H9 (cell line): ENCODE measurements around the gene RERE. TPM values are rescaled to one million over a fixed set of nuclear protein-coding genes. Genes with fewer than 3 reads are reported as not detected.

Source experiments
- DNase-seq: peaks from one replicate; pipeline ENCODE4 v3.0.0-alpha.2; 2017
- H2AFZ ChIP-seq: one replicate; pipeline ENCODE4 v1.6.1; 2013; ENCODE audit warnings: mild to moderate bottlenecking, low read length, control low read depth, moderate library complexity
- H2AK5ac ChIP-seq: 2 replicates; pipeline ENCODE4 v1.6.1; 2013; ENCODE audit warnings: low read length, control low read depth, mixed read lengths; ENCODE audit not compliant: insufficient read length
- H2BK120ac ChIP-seq: one replicate; pipeline ENCODE4 v1.6.1; 2013; ENCODE audit warnings: low read depth, mild to moderate bottlenecking, low read length, control low read depth, inconsistent platforms; ENCODE audit not compliant: poor library complexity, severe bottlenecking
- H2BK12ac ChIP-seq: 2 replicates; pipeline ENCODE4 v1.6.1; 2013; ENCODE audit warnings: low read length, control low read depth, mixed read lengths, low read depth; ENCODE audit not compliant: insufficient read length
- H2BK15ac ChIP-seq: 2 replicates; pipeline ENCODE4 v1.6.1; 2013; ENCODE audit warnings: low read depth, low read length, control low read depth
- H2BK20ac ChIP-seq: one replicate; pipeline ENCODE4 v1.6.1; 2013; ENCODE audit warnings: low read depth, mild to moderate bottlenecking, low read length, control low read depth, inconsistent platforms; ENCODE audit not compliant: poor library complexity, severe bottlenecking
- H2BK5ac ChIP-seq: 2 replicates; pipeline ENCODE4 v1.6.1; 2013; ENCODE audit warnings: low read length, control low read depth, mixed read lengths; ENCODE audit not compliant: insufficient read length
- H3K14ac ChIP-seq: 2 replicates; pipeline ENCODE4 v1.6.1; 2013; ENCODE audit warnings: low read length, control low read depth; ENCODE audit not compliant: insufficient read depth
- H3K18ac ChIP-seq: 2 replicates; pipeline ENCODE4 v1.6.1; 2013; ENCODE audit warnings: low read depth, mild to moderate bottlenecking, mixed read lengths, low read length, control low read depth; ENCODE audit not compliant: insufficient read length
- H3K23ac ChIP-seq: 2 replicates; pipeline ENCODE4 v1.6.1; 2013; ENCODE audit warnings: low read length, control low read depth, mixed read lengths, low read depth; ENCODE audit not compliant: insufficient read length
- H3K23me2 ChIP-seq: 2 replicates; pipeline ENCODE4 v1.6.1; 2013; ENCODE audit warnings: low read depth, mild to moderate bottlenecking, mixed read lengths, low read length, control low read depth; ENCODE audit not compliant: insufficient read length, poor library complexity, severe bottlenecking
- H3K27ac ChIP-seq: 2 replicates; pipeline ENCODE4 v1.5.1; 2013; ENCODE audit warnings: low read length, control low read depth, mixed read lengths, low read depth; ENCODE audit not compliant: insufficient read length
- H3K27me3 ChIP-seq: 2 replicates; pipeline ENCODE4 v1.6.1; 2013; ENCODE audit warnings: low read length, control low read depth, inconsistent platforms; ENCODE audit not compliant: insufficient read depth
- H3K4ac ChIP-seq: 2 replicates; pipeline ENCODE4 v1.6.1; 2013; ENCODE audit warnings: low read depth, mild to moderate bottlenecking, control low read depth, inconsistent platforms, low read length, moderate library complexity
- H3K4me1 ChIP-seq: 2 replicates; pipeline ENCODE4 v1.6.1; 2013; ENCODE audit warnings: low read length, control low read depth, inconsistent platforms; ENCODE audit not compliant: insufficient read depth
- H3K4me2 ChIP-seq: 2 replicates; pipeline ENCODE4 v1.6.1; 2013; ENCODE audit warnings: low read length, control low read depth, mixed read lengths; ENCODE audit not compliant: insufficient read length, insufficient read depth
- H3K56ac ChIP-seq: 2 replicates; pipeline ENCODE4 v1.6.1; 2013; ENCODE audit warnings: low read depth, mild to moderate bottlenecking, mixed read lengths, low read length, control low read depth; ENCODE audit not compliant: insufficient read length
- H3K79me1 ChIP-seq: 2 replicates; pipeline ENCODE4 v1.6.1; 2013; ENCODE audit warnings: low read depth, mild to moderate bottlenecking, moderate library complexity, low read length, control low read depth, inconsistent platforms; ENCODE audit not compliant: insufficient read depth, poor library complexity, severe bottlenecking
- H3K79me2 ChIP-seq: 2 replicates; pipeline ENCODE4 v1.6.1; 2013; ENCODE audit warnings: low read length, control low read depth, inconsistent platforms; ENCODE audit not compliant: insufficient read depth
- H3K9ac ChIP-seq: 2 replicates; pipeline ENCODE4 v1.6.1; 2013; ENCODE audit warnings: low read length, control low read depth, mixed read lengths; ENCODE audit not compliant: insufficient read length; ENCODE audit errors: extremely low read depth
- H3K9me3 ChIP-seq: one replicate; pipeline ENCODE4 v1.6.1; 2013; ENCODE audit warnings: low read depth, low read length, inconsistent platforms; ENCODE audit not compliant: control insufficient read depth
- H3T11ph ChIP-seq: one replicate; pipeline ENCODE4 v1.6.1; 2013; ENCODE audit warnings: mild to moderate bottlenecking, low read length, control low read depth, inconsistent platforms
- H4K20me1 ChIP-seq: one replicate; pipeline ENCODE4 v1.6.1; 2013; ENCODE audit not compliant: control insufficient read depth, insufficient read length, insufficient read depth
- H4K5ac ChIP-seq: 2 replicates; pipeline ENCODE4 v1.6.1; 2013; ENCODE audit warnings: low read depth, mild to moderate bottlenecking, mixed read lengths, low read length, control low read depth; ENCODE audit not compliant: insufficient read length
- H4K8ac ChIP-seq: replicated peaks from 2 replicates; pipeline ENCODE4 v1.6.1; 2013; ENCODE audit warnings: low read length, control low read depth, mixed read lengths, low read depth; ENCODE audit not compliant: insufficient read length
- H4K91ac ChIP-seq: 2 replicates; pipeline ENCODE4 v1.6.1; 2013; ENCODE audit warnings: low read depth, mild to moderate bottlenecking, moderate library complexity, mixed read lengths, low read length, control low read depth; ENCODE audit not compliant: insufficient read length
- H3K27ac Mint-ChIP-seq, 3 experiments: 2 replicates in 2 of 3; 3 replicates in 1 of 3; pipeline ENCODE4 v1.8.0; 2020 to 2021; ENCODE audit warnings: mixed read lengths in 3 of 3, mild to moderate bottlenecking in 1 of 3, moderate library complexity in 1 of 3
- H3K27me3 Mint-ChIP-seq: 2 replicates; pipeline ENCODE4 v1.8.0; 2021; ENCODE audit warnings: low read depth, mild to moderate bottlenecking, moderate library complexity, mixed read lengths
- H3K36me3 Mint-ChIP-seq, 3 experiments: 2 replicates in 2 of 3; 3 replicates in 1 of 3; pipeline ENCODE4 v1.8.0; 2020 to 2021; ENCODE audit warnings: low read depth in 3 of 3, mixed read lengths in 3 of 3; ENCODE audit not compliant: insufficient read depth in 1 of 3
- H3K4me1 Mint-ChIP-seq, 2 experiments: 2 replicates each; pipeline ENCODE4 v1.8.0; 2020; ENCODE audit warnings: mixed read lengths in 2 of 2
- H3K4me3 Mint-ChIP-seq, 2 experiments: 2 replicates in 1 of 2; 3 replicates in 1 of 2; pipeline ENCODE4 v1.8.0; 2020 to 2021; ENCODE audit warnings: mild to moderate bottlenecking in 2 of 2, mixed read lengths in 2 of 2, moderate library complexity in 1 of 2
- H3K9me3 Mint-ChIP-seq, 2 experiments: 2 replicates in 1 of 2; 3 replicates in 1 of 2; pipeline ENCODE4 v1.8.0; 2020; ENCODE audit warnings: mild to moderate bottlenecking in 2 of 2, mixed read lengths in 2 of 2, moderate library complexity in 1 of 2
- WGBS: extraction: QIAGEN DNeasy Blood & Tissue Kit; methylation state at CpG from one replicate; pipeline ENCODE4 v1.1.7; 2013; ENCODE audit warnings: missing lambda C conversion rate, low lambda C conversion rate, mixed read lengths; ENCODE audit not compliant: insufficient read length; ENCODE audit errors: extremely low coverage; 5-methylcytosine and 5-hydroxymethylcytosine counted together
- total RNA-seq: library from RNA; stranded (reverse); gene quantifications from 2 replicates; pipeline ENCODE4 v1.2.1, GENCODE V29; 2021
- TF ChIP-seq, protein P1 (sequence below): fragments of 200-600 bp; sonication (generic); conservative IDR thresholded peaks from 3 replicates; pipeline ENCODE4 v1.8.0; 2021; ENCODE audit warnings: antibody characterized with exemption, mild to moderate bottlenecking

RERE gene
- total RNA-seq, 1 experiment from 2014 or later, result 103 TPM

DNA sequence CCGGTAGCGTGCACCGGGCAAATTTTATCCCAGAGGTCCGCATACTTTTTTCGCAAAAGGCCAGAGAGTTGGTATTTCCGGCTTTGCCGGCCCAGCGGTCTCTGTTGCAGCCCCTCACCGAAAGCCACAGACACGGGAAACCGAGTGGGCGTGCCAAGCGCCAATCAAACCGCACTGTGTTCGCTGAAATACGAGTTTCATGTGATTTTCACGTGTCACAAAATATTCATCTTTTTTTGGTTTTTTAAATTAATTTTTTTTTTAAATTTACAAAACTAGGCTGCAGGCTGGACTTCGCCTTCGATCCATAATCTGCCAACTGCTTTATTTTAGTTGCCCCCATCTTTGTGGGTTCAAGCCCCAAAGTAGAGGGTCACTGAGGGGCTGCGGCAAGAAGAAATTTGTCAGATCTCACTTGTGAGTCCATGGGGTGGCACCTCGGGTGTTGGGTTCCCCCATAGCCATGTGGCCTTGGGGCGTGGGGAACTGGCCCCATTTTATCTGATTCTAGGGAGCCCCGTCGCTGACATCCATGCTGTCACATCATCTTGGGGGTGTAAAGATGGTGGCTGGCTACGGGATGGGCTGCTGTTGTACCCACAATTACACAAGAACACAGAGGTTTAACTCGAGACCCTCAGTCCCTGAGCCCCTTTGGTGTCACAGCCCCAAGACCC, 478.8 kb downstream of the RERE start:
- Histone ChIP-seq H3K56ac (no peak overlapping the region), H2BK12ac (no peak overlapping the region), H2BK20ac (no peak overlapping the region), H3K27me3 (no peaks in the 10 kb centered on the region), H3K79me1 (no peaks in the 10 kb centered on the region), H3K9ac (no peak overlapping the region), H3T11ph (no peak overlapping the region), H4K8ac (no peak overlapping the region), H3K18ac (no peak overlapping the region), H3K4me2 (no peak overlapping the region), H3K4me1 (no peaks in the 10 kb centered on the region), H2AK5ac (no peak overlapping the region), H2BK5ac (no peak overlapping the region), H4K91ac (no peak overlapping the region), H3K27ac (no peak overlapping the region), H3K23ac (no peak overlapping the region), H3K14ac (no peak overlapping the region), H4K5ac (no peak overlapping the region), H2BK15ac (no peak overlapping the region), H2AFZ (no peak overlapping the region), H3K79me2 (no peaks in the 10 kb centered on the region), H2BK120ac (no peak overlapping the region), H3K4ac (no peak overlapping the region), H3K23me2 (no peaks in the 10 kb centered on the region), H3K9me3 (no peaks in the 10 kb centered on the region), H4K20me1 (no peaks in the 10 kb centered on the region)
- Mint-ChIP-seq H3K9me3 (peaks cover 3 to 4% of the 10 kb centered on the region in 2 experiments; a peak in 4 of 5 replicates), H3K36me3 (peaks cover 2 to 6% (median 4%) of the 10 kb centered on the region in 3 experiments; a peak in 5 of 7 replicates), H3K4me1 (no peaks in the 10 kb centered on the region), H3K27me3 (peaks cover 2% of the 10 kb centered on the region), H3K4me3 (no peak overlapping the region), H3K27ac (no peak overlapping the region)
- WGBS, result no CpG with 5 or more reads among the region's 26 CpGs
- TF ChIP-seq, protein P1, sequence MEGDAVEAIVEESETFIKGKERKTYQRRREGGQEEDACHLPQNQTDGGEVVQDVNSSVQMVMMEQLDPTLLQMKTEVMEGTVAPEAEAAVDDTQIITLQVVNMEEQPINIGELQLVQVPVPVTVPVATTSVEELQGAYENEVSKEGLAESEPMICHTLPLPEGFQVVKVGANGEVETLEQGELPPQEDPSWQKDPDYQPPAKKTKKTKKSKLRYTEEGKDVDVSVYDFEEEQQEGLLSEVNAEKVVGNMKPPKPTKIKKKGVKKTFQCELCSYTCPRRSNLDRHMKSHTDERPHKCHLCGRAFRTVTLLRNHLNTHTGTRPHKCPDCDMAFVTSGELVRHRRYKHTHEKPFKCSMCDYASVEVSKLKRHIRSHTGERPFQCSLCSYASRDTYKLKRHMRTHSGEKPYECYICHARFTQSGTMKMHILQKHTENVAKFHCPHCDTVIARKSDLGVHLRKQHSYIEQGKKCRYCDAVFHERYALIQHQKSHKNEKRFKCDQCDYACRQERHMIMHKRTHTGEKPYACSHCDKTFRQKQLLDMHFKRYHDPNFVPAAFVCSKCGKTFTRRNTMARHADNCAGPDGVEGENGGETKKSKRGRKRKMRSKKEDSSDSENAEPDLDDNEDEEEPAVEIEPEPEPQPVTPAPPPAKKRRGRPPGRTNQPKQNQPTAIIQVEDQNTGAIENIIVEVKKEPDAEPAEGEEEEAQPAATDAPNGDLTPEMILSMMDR, result no peak
- DNase-seq, result no peak
